Nephron progenitor cell (in vitro differentiated cells): Measurements from ENCODE around the gene EPB42.

ENCODE experiments used
- DNase-seq: peaks from one replicate; pipeline ENCODE4 v3.0.0; 2021
- H3K27ac Mint-ChIP-seq: 2 replicates; pipeline ENCODE4 v1.8.0; 2021; ENCODE audit warnings: mild to moderate bottlenecking, moderate library complexity, mixed read lengths
- H3K27me3 Mint-ChIP-seq: 2 replicates; pipeline ENCODE4 v1.8.0; 2021; ENCODE audit warnings: mild to moderate bottlenecking, low read depth, mixed read lengths; ENCODE audit not compliant: poor library complexity
- H3K36me3 Mint-ChIP-seq: 2 replicates; pipeline ENCODE4 v1.8.0; 2021; ENCODE audit warnings: low read depth, mixed read lengths
- H3K4me1 Mint-ChIP-seq: 2 replicates; pipeline ENCODE4 v1.8.0; 2021; ENCODE audit warnings: mixed read lengths
- H3K4me3 Mint-ChIP-seq: 2 replicates; pipeline ENCODE4 v1.8.0; 2021; ENCODE audit warnings: mild to moderate bottlenecking, moderate library complexity, mixed read lengths
- H3K9me3 Mint-ChIP-seq: 2 replicates; pipeline ENCODE4 v1.8.0; 2021; ENCODE audit warnings: mild to moderate bottlenecking, moderate library complexity, mixed read lengths
- TF ChIP-seq, protein P1 (sequence below): fragments of 200-600 bp; sonication (generic); IDR thresholded peaks from 2 replicates; pipeline ENCODE4 v1.5.0; 2021; ENCODE audit warnings: antibody characterized with exemption

Gene EPB42

DNA sequence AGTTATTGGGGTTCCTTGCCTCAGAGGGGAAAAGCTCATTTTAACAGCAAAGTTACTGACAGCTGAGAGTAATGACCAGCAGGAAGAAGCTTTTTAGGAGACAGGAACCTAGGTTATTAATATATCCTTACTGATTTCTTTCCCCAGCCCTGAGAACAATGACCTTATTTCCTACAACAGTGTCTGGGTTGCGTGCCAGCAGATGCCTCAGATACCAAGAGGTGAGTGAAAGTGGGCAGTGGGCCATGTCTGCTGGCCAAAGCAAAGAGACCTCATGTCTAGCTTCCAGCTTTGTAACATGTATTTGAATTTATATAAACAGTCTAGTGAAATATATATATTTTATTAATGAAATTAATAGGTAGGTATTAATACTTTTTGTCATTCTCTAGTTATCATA lies 30.6 kb downstream of the EPB42 start:
- Mint-ChIP-seq H3K9me3 (no peaks in the 10 kb centered on the region), H3K4me1 (peaks cover 11% of the 10 kb centered on the region), H3K4me3 (no peak overlapping the region), H3K27ac (no peak overlapping the region), H3K27me3 (no peaks in the 10 kb centered on the region), H3K36me3 (peaks cover 35% of the 10 kb centered on the region)
- TF ChIP-seq, protein P1, sequence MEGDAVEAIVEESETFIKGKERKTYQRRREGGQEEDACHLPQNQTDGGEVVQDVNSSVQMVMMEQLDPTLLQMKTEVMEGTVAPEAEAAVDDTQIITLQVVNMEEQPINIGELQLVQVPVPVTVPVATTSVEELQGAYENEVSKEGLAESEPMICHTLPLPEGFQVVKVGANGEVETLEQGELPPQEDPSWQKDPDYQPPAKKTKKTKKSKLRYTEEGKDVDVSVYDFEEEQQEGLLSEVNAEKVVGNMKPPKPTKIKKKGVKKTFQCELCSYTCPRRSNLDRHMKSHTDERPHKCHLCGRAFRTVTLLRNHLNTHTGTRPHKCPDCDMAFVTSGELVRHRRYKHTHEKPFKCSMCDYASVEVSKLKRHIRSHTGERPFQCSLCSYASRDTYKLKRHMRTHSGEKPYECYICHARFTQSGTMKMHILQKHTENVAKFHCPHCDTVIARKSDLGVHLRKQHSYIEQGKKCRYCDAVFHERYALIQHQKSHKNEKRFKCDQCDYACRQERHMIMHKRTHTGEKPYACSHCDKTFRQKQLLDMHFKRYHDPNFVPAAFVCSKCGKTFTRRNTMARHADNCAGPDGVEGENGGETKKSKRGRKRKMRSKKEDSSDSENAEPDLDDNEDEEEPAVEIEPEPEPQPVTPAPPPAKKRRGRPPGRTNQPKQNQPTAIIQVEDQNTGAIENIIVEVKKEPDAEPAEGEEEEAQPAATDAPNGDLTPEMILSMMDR, result no peak
- DNase-seq, result no peak

DNA sequence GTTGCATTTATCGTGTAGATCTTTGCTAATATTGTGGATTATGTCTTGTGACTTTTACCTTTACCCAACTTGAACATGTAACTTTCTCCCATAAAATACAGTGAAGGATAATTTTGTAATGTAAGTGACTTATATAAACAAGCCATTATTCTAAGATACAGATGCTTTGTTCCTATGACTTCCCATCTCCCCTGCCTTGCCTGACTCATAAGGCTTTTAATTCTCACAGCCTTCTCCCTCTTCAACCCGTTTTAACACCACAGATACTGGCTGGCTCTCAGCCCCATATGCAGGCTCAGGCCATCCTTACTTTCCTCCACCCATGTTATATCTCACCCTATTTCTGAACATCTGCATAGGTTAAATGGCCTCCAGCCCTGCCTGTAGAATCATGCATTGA lies 31.5 kb downstream of the EPB42 start:
- Mint-ChIP-seq H3K4me3 (no peak overlapping the region), H3K4me1 (peaks cover 11% of the 10 kb centered on the region), H3K27ac (no peak overlapping the region), H3K27me3 (no peaks in the 10 kb centered on the region), H3K36me3 (peaks cover 28% of the 10 kb centered on the region), H3K9me3 (no peaks in the 10 kb centered on the region)
- TF ChIP-seq, protein P1, result no peak
- DNase-seq, result no peak

DNA sequence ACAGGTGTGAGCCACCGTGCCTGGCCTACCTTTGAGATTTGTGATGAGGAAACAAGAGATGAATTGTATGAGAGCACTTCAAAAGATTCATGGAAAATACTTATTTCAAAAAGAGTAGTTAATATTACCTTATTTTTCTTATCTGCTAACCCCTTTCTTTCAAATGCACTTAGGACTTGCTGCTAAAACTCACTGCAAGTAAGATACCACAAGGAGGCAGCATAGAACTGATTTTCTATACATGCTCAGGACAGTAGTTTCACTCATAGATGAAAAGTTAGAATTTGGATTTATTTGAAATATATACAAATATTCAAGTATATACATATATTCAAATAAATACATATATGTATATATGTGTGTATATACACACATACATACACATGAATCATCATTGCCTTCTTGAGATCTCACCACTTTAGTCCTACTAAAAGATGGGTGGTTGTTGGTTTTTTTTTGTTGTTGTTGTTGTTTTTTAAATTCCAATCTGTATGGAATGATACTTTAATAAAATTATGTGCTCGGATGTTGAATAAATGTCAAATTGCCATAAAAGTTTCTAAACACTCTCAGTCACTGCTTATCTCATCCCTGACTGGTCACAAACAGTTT lies 33.2 kb downstream of the EPB42 start:
- Mint-ChIP-seq H3K27ac (no peak overlapping the region), H3K9me3 (no peaks in the 10 kb centered on the region), H3K27me3 (no peaks in the 10 kb centered on the region), H3K4me3 (peak overlapping the region; percentile 94), H3K36me3 (peaks cover 22% of the 10 kb centered on the region), H3K4me1 (peaks cover 11% of the 10 kb centered on the region)
- TF ChIP-seq, protein P1, result peak; percentile 57
- DNase-seq, result no peak

DNA sequence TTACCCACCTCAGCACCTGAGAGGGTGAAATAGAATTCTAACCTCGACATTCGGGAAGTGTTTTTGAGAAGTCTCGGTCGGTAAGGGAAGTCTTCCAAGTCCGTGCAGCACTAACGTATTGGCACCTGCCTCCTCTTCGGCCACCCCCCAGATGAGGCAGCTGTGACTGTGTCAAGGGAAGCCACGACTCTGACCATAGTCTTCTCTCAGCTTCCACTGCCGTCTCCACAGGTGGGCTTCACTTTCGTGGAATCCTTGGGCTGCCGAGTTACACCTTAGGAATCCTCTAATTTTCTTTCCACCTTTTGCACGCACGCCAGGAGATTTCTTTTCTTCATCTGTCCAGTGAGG lies 34.8 kb downstream of the EPB42 start:
- H3K4me1 Mint-ChIP-seq, result peaks cover 11% of the 10 kb centered on the region

DNA sequence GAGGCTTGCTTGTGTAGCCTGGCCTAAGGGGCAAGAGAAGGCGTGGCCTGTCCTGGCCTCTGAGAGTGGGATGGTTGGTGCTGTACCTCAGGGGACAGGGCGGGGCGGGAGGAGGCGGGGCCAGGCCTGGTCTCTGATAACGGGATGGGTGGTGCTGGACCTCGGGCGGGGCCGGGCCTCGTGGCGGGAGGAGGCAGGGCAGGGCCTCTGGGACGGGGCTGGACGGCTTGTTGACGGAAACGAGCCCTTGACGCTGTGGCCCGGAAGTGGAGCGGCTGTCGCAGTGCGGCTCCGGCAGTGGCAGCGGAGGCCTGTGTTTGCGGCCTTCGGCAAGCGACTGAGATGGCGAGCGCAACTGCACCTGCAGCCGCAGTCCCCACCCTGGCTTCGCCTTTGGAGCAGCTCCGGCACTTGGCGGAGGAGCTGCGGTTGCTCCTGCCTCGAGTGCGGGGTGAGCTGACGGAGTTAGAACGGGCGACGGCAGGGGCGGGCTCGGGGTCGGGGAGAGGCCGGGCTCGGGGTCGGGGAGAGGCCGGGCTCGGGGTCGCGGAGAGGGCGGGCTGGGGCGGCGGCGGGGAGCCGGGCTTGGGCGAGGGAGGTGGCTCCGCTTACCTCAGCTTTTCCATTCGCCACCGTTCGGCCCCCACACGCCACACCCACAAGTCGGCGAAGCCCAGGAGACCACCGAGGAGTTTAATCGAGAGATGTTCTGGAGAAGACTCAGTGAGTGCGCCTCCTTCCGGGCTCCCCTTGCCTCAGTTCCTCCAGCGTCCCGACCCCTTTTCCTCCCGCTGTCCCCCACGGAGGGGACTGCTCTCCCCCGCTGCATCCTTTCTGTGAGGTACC lies 35.4 kb downstream of the EPB42 start, which contains the start of gene CCNDBP1:
TSS of gene CCNDBP1 (plus strand) at position 247 of the 846 bp plus-strand sequence. CDS start at position 343, 96 bp downstream.
- Mint-ChIP-seq H3K36me3 (peaks cover 8% of the 10 kb centered on the region), H3K4me1 (peaks cover 11% of the 10 kb centered on the region), H3K4me3 (peak within 1 kb of the TSS; percentile 94), H3K27me3 (peaks cover 1% of the 10 kb centered on the region), H3K9me3 (no peaks in the 10 kb centered on the region), H3K27ac (peak within 1 kb of the TSS; percentile 92)
- TF ChIP-seq, protein P1, result peak; percentile 48
- peak; percentile 95 for DNase-seq

More for the DNA sequence above, 34.8 kb downstream of the EPB42 start:
- Mint-ChIP-seq H3K4me3 (peak overlapping the region; percentile 94), H3K36me3 (peaks cover 14% of the 10 kb centered on the region), H3K27me3 (no peaks in the 10 kb centered on the region), H3K27ac (peak overlapping the region; percentile 49), H3K9me3 (no peaks in the 10 kb centered on the region)
- no peak for DNase-seq
- TF ChIP-seq, protein P1, result no peak
